Subcutaneous adipose tissue (tissue), 4 donors: Measurements from ENCODE around the gene SP1. TPM values are rescaled to one million over a fixed set of nuclear protein-coding genes. Genes with fewer than 3 reads are reported as not detected.

Experiments
- total RNA-seq, 4 donors: library from RNA; depleted of rRNA; stranded (reverse); fragments of >200 nt; gene quantifications; one replicate each; pipeline ENCODE4 v1.1.0, GENCODE V29; 2016

SP1 gene
- total RNA-seq, 4 donors from 2014 or later: 53.0 to 81.8 (median 72.7) TPM

Other genes starting within 250 kb of the SP1 start
- gene ZNF740, start 199.5 kb upstream of the SP1 start, total RNA-seq: 10 to 100 TPM; 14.0 to 22.3 (median 17.7) TPM
- 100 to 1,000 TPM in 2 of 4 donors, 10 to 100 TPM in 2; 63.7 to 215 (median 101) TPM for gene CSAD, start 199.3 kb upstream of the SP1 start, total RNA-seq
- 1 to 10 TPM in 3 of 4 donors, under 1 TPM in 1; 0.49 to 8.1 (median 3.0) TPM for gene ITGB7, start 172.9 kb upstream of the SP1 start, total RNA-seq
- gene RARG, start 148.0 kb upstream of the SP1 start, total RNA-seq: 10 to 100 TPM in 3 of 4 donors, 1 to 10 TPM in 1; 4.2 to 14.1 (median 10.9) TPM
- 1 to 10 TPM in 2 of 4 donors, under 1 TPM in 1, not detected in 1; 0.38 to 2.4 (median 2.0) TPM for gene ESPL1, start 111.9 kb upstream of the SP1 start, total RNA-seq
- gene PFDN5, start 84.6 kb upstream of the SP1 start, total RNA-seq: 100 to 1,000 TPM; 523 to 856 (median 791) TPM
- gene MYG1, start 80.5 kb upstream of the SP1 start, total RNA-seq: 10 to 100 TPM; 26.7 to 46.5 (median 40.7) TPM
- gene AAAS, start 58.6 kb upstream of the SP1 start, total RNA-seq: 10 to 100 TPM; 30.3 to 56.9 (median 35.0) TPM
- gene SP7, start 43.8 kb upstream of the SP1 start, total RNA-seq: not detected
- under 1 TPM in 1 of 4 donors, not detected in 3; 0.22 TPM for gene AMHR2, start 43.7 kb downstream of the SP1 start, total RNA-seq
- gene PRR13, start 61.6 kb downstream of the SP1 start, total RNA-seq: 10 to 100 TPM; 57.7 to 83.1 (median 71.0) TPM
- 100 to 1,000 TPM; 622 to 768 (median 702) TPM for gene PCBP2, start 71.9 kb downstream of the SP1 start, total RNA-seq
- 10 to 100 TPM in 3 of 4 donors, 1 to 10 TPM in 1; 5.1 to 30.7 (median 24.6) TPM for gene MAP3K12, start 119.3 kb downstream of the SP1 start, total RNA-seq
- gene TARBP2, start 121.1 kb downstream of the SP1 start, total RNA-seq: 10 to 100 TPM; 16.0 to 27.1 (median 22.7) TPM
- gene NPFF, start 127.3 kb downstream of the SP1 start, total RNA-seq: not detected
- gene ATF7, start 246.2 kb downstream of the SP1 start, total RNA-seq: 10 to 100 TPM; 32.0 to 49.7 (median 43.7) TPM